WTC11 (cell line): ENCODE data around the gene CABP2. TPM values are rescaled to one million over a fixed set of nuclear protein-coding genes. Genes with fewer than 3 reads are reported as not detected.
A peak's percentile ranks its signal among the peaks of the same experiment; 100 is the strongest.

Source experiments
- ATAC-seq: fragments of 200-7000 bp; cut with Tn5 transposase; 2 replicates; pipeline ENCODE4 v1.10.0; 2021; ENCODE audit warnings: mild to moderate bottlenecking, moderate library complexity
- Bru-seq: library from RNA; stranded (reverse); fragments of 400-500 nt; gene quantifications from one replicate; lab custom pipeline; 2021; lab: Mats Ljungman, UMichigan
- CTCF ChIA-PET: fragments of 300-600 bp; sonication (Branson Sonifier 250); formaldehyde crosslinking; loops from one replicate; lab custom pipeline; 2021; ENCODE audit warnings: antibody characterized with exemption; lab: Charles Lee
- POLR2A ChIA-PET: fragments of 350-600 bp; sonication (Branson Sonifier 250); formaldehyde crosslinking; loops from one replicate; lab custom pipeline; 2021; ENCODE audit warnings: antibody characterized with exemption; lab: Charles Lee
- DNase-seq: peaks from one replicate; pipeline ENCODE4 v3.0.0; 2021; ENCODE audit warnings: low spot score
- H3K27ac Mint-ChIP-seq: 2 replicates; pipeline ENCODE4 v1.8.0; 2021; ENCODE audit warnings: mixed read lengths
- H3K27me3 Mint-ChIP-seq: 2 replicates; pipeline ENCODE4 v1.8.0; 2021; ENCODE audit warnings: low read depth, mild to moderate bottlenecking, moderate library complexity, mixed read lengths
- H3K36me3 Mint-ChIP-seq: 2 replicates; pipeline ENCODE4 v1.8.0; 2021; ENCODE audit warnings: mixed read lengths
- H3K4me1 Mint-ChIP-seq: 2 replicates; pipeline ENCODE4 v1.8.0; 2022; ENCODE audit warnings: mixed read lengths
- H3K4me3 Mint-ChIP-seq: 2 replicates; pipeline ENCODE4 v1.8.0; 2021; ENCODE audit warnings: mild to moderate bottlenecking, moderate library complexity, mixed read lengths
- H3K9me3 Mint-ChIP-seq: 2 replicates; pipeline ENCODE4 v1.8.0; 2021; ENCODE audit warnings: mixed read lengths
- ARID4B ChIP-seq: sonication (generic); formaldehyde crosslinking; IDR thresholded peaks from 2 replicates; pipeline ENCODE4 v1.8.0; 2023; ENCODE audit warnings: missing genetic modification reagents, mild to moderate bottlenecking, borderline replicate concordance
- CDX4 ChIP-seq: fragments of 250-450 bp; sonication (Bioruptor Pico); IDR thresholded peaks from 2 replicates; pipeline ENCODE4 v1.9.0; 2021; ENCODE audit warnings: moderate library complexity, mild to moderate bottlenecking, inconsistent platforms, borderline replicate concordance
- CREB1 ChIP-seq: sonication (generic); formaldehyde crosslinking; IDR thresholded peaks from 2 replicates; pipeline ENCODE4 v1.8.0; 2023; ENCODE audit warnings: mild to moderate bottlenecking, missing genetic modification reagents
- CREM ChIP-seq: sonication (generic); formaldehyde crosslinking; IDR thresholded peaks from 2 replicates; pipeline ENCODE4 v1.8.1; 2022; ENCODE audit warnings: mild to moderate bottlenecking, missing genetic modification reagents, moderate library complexity
- FOXP1 ChIP-seq: sonication (generic); formaldehyde crosslinking; IDR thresholded peaks from 2 replicates; pipeline ENCODE4 v1.8.0; 2022; ENCODE audit warnings: missing genetic modification reagents, mild to moderate bottlenecking, moderate library complexity, borderline replicate concordance
- GABPB1 ChIP-seq: sonication (generic); formaldehyde crosslinking; IDR thresholded peaks from 2 replicates; pipeline ENCODE4 v1.8.1; 2023; ENCODE audit warnings: mild to moderate bottlenecking, missing genetic modification reagents
- KAT7 ChIP-seq: sonication (generic); formaldehyde crosslinking; IDR thresholded peaks from 2 replicates; pipeline ENCODE4 v1.8.1; 2023; ENCODE audit warnings: missing genetic modification reagents, mild to moderate bottlenecking, borderline replicate concordance
- NFYB ChIP-seq: sonication (generic); formaldehyde crosslinking; conservative IDR thresholded peaks from 2 replicates; pipeline ENCODE4 v1.8.0; 2022; ENCODE audit warnings: low read depth, missing genetic modification reagents
- OVOL2 ChIP-seq: fragments of 250-450 bp; sonication (Bioruptor Pico); IDR thresholded peaks from 2 replicates; pipeline ENCODE4 v1.9.0; 2021; ENCODE audit warnings: mild to moderate bottlenecking, borderline replicate concordance
- RORB ChIP-seq: fragments of 250-450 bp; sonication (Bioruptor Pico); IDR thresholded peaks from 2 replicates; pipeline ENCODE4 v1.9.0; 2021; ENCODE audit warnings: mild to moderate bottlenecking
- ZNF138 ChIP-seq: sonication (generic); formaldehyde crosslinking; conservative IDR thresholded peaks from 2 replicates; pipeline ENCODE4 v1.8.1; 2022; ENCODE audit warnings: mild to moderate bottlenecking, moderate library complexity, missing genetic modification reagents
- ZNF232 ChIP-seq: sonication (generic); formaldehyde crosslinking; IDR thresholded peaks from 2 replicates; pipeline ENCODE4 v1.8.0; 2022; ENCODE audit warnings: mild to moderate bottlenecking, missing genetic modification reagents
- ZNF281 ChIP-seq: sonication (generic); formaldehyde crosslinking; IDR thresholded peaks from 2 replicates; pipeline ENCODE4 v1.8.0; 2023; ENCODE audit warnings: mild to moderate bottlenecking, missing genetic modification reagents
- ZNF317 ChIP-seq: sonication (generic); formaldehyde crosslinking; IDR thresholded peaks from 2 replicates; pipeline ENCODE4 v1.8.1; 2023; ENCODE audit warnings: low read depth, mild to moderate bottlenecking, moderate library complexity, missing genetic modification reagents, borderline replicate concordance
- ZNF425 ChIP-seq: fragments of 250-450 bp; sonication (Bioruptor Pico); conservative IDR thresholded peaks from 2 replicates; pipeline ENCODE4 v1.9.0; 2021; ENCODE audit warnings: mild to moderate bottlenecking
- long read RNA-seq, 3 experiments: library from RNA in 1 of 3; library from capped mRNA in 1 of 3; library from polyadenylated mRNA in 1 of 3; unstranded in 2 of 3; stranded (forward) in 1 of 3; transcript quantifications; one replicate each; pipeline ENCODE4 v2.0.0, GENCODE V29; 2021
- total RNA-seq: library from RNA; stranded (reverse); gene quantifications from 3 replicates; pipeline ENCODE4 v1.2.3, GENCODE V29; 2021
- TF ChIP-seq, protein P1 (sequence below): sonication (generic); formaldehyde crosslinking; IDR thresholded peaks from 2 replicates; pipeline ENCODE4 v1.8.1; 2023; ENCODE audit warnings: mild to moderate bottlenecking, missing genetic modification reagents
- TF ChIP-seq, protein P2 (sequence below): fragments of 200-600 bp; IDR thresholded peaks from 2 replicates; pipeline ENCODE4 v1.8.0; 2022; ENCODE audit warnings: antibody characterized with exemption

CABP2 gene
- total RNA-seq (not detected in 3 replicates), Bru-seq, nascent RNA (not detected)
- long read RNA-seq, experiment 1: 0 reads
- long read RNA-seq, experiment 2: 0 reads
- long read RNA-seq, experiment 3: 0 reads

- H3K4me1 Mint-ChIP-seq: no peaks in the 10 kb centered on the region
- peaks cover 5% of the 10 kb centered on the region; the same call in 1 of the 2 replicates for H3K27me3 Mint-ChIP-seq
- ChIA-PET POLR2A (no interaction called here), CTCF (interaction anchor here (1.0 to 1.1 kb wide), 2 partner anchors 22 to 49 kb away, joined by 4 read pairs; no protein-coding TSS in a partner anchor)
- no peak for DNase-seq
- ATAC-seq: no peak
- H3K9me3 Mint-ChIP-seq: peaks cover 16% of the 10 kb centered on the region
- H3K27ac Mint-ChIP-seq: no peak within 1 kb of the TSS
- TF ChIP-seq ZNF317: no peak
- TF ChIP-seq CREB1: no peak
- TF ChIP-seq GABPB1 (CRISPR knock-in tag): no peak
- TF ChIP-seq OVOL2: no peak
- TF ChIP-seq ARID4B (CRISPR knock-in tag): no peak
- no peak for TF ChIP-seq CREM (CRISPR knock-in tag)
- TF ChIP-seq RORB (CRISPR knock-in tag): no peak
- TF ChIP-seq, protein P1, sequence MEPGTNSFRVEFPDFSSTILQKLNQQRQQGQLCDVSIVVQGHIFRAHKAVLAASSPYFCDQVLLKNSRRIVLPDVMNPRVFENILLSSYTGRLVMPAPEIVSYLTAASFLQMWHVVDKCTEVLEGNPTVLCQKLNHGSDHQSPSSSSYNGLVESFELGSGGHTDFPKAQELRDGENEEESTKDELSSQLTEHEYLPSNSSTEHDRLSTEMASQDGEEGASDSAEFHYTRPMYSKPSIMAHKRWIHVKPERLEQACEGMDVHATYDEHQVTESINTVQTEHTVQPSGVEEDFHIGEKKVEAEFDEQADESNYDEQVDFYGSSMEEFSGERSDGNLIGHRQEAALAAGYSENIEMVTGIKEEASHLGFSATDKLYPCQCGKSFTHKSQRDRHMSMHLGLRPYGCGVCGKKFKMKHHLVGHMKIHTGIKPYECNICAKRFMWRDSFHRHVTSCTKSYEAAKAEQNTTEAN (CRISPR knock-in tag): no peak
- TF ChIP-seq KAT7 (CRISPR knock-in tag): no peak
- TF ChIP-seq ZNF138 (CRISPR knock-in tag): no peak
- no peak for TF ChIP-seq ZNF232 (CRISPR knock-in tag)
- no peak for TF ChIP-seq ZNF281
- no peak for TF ChIP-seq FOXP1 (CRISPR knock-in tag)
- TF ChIP-seq CDX4: no peak
- H3K4me3 Mint-ChIP-seq: no peak within 1 kb of the TSS
- H3K36me3 Mint-ChIP-seq: no peaks in the 10 kb centered on the region
Measured at GRCh38 chr11:67522844-67523555, at the start of gene CABP2. Gene CABP2, minus strand, starts transcription at chr11:67523446. Its CDS starts 120 bp downstream, at chr11:67523326.

DNA sequence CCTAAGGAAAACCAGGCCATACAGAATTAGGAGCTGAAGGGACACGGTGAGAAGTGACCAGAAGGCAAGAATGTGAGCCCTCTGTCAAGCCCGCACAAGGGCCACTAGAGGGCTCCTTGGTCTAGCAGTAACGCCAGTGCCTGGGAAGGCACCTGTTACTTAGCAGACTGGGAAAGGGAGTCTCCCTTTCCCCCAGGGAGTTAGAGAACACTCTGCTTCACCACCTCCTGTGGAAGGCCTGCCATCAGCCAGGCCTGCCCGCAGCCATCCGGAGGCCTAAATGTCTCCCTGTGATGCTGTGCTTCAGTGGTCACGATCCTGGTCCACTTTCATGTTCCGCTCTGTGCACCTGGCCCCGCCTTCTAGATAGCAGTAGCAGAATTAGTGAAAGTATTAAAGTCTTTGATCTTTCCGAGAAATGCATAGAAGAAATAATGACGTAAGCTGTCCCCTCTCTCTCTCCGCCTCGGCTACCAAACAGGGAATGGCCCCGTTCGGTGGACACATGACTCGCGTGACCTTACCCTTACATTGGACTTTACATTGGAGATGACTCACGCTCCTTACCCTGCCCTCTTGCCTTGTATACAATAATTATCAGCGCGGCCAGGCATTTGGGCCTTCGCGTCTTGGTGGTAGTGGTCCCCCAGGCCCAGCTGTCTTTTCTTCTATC is 49.6 kb upstream of the CABP2 start:
- POLR2A ChIA-PET: no interaction called here
- Mint-ChIP-seq H3K36me3 (peaks cover 6% of the 10 kb centered on the region), H3K4me3 (no peak overlapping the region), H3K4me1 (no peaks in the 10 kb centered on the region), H3K27me3 (peaks cover 30% of the 10 kb centered on the region), H3K27ac (no peak overlapping the region), H3K9me3 (peaks cover 11% of the 10 kb centered on the region)
- DNase-seq (peak; percentile 71), ATAC-seq (peak; percentile 60)
- CTCF ChIA-PET: interaction anchor here (0.6 to 3.1 kb wide), 21 partner anchors 8 to 204 kb away, joined by 3 to 26 read pairs (median 4); partner anchors contain the start of genes GSTP1 and NUDT8
- TF ChIP-seq ZNF425: no peak
- TF ChIP-seq, protein P2, sequence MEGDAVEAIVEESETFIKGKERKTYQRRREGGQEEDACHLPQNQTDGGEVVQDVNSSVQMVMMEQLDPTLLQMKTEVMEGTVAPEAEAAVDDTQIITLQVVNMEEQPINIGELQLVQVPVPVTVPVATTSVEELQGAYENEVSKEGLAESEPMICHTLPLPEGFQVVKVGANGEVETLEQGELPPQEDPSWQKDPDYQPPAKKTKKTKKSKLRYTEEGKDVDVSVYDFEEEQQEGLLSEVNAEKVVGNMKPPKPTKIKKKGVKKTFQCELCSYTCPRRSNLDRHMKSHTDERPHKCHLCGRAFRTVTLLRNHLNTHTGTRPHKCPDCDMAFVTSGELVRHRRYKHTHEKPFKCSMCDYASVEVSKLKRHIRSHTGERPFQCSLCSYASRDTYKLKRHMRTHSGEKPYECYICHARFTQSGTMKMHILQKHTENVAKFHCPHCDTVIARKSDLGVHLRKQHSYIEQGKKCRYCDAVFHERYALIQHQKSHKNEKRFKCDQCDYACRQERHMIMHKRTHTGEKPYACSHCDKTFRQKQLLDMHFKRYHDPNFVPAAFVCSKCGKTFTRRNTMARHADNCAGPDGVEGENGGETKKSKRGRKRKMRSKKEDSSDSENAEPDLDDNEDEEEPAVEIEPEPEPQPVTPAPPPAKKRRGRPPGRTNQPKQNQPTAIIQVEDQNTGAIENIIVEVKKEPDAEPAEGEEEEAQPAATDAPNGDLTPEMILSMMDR: 0 out of 2 replicates have a peak, but pooled peaks have one; percentile 39
- no peak for TF ChIP-seq NFYB
